ENCODE measurements around the gene TK2.

TK2 gene

GRCh38 chr16:66587881-66588600, 38.1 kb upstream of the TK2 start:
- no peaks in the 10 kb centered on the region for H3K9me3 ChIP-seq (ENCODE audit: insufficient read depth, low read depth, low read length)
- H3K79me2 ChIP-seq (ENCODE audit: insufficient read depth, low read length), result no peaks in the 10 kb centered on the region
- H3K4me2 ChIP-seq (ENCODE audit: low read depth, low read length, poor library complexity, severe bottlenecking), result no peak overlapping the region
- H3K9ac ChIP-seq (ENCODE audit: low read depth, low read length, poor library complexity, severe bottlenecking), result peak overlapping the region; percentile 23
- no peaks in the 10 kb centered on the region for H3K27me3 ChIP-seq (ENCODE audit: insufficient read depth, low read length, poor library complexity, severe bottlenecking)
- H2AFZ ChIP-seq (ENCODE audit: low read length), result no peak overlapping the region
- TF ChIP-seq CTCF (conservative IDR thresholded peaks at IDR 0.05; ENCODE audit: low read length) (no peak), EZH2phosphoT487 (IDR thresholded peaks at IDR 0.05; ENCODE audit: borderline replicate concordance) (no peak)
- H3K9me2 ChIP-seq (replicated peaks; ENCODE audit: low read depth, low read length), result no peaks in the 10 kb centered on the region
- H3F3A ChIP-seq (ENCODE audit: low read depth), result no peaks in the 10 kb centered on the region
- H3K36me3 ChIP-seq (ENCODE audit: insufficient read depth, low read length), result no peaks in the 10 kb centered on the region
- no peaks in the 10 kb centered on the region for H4K20me1 ChIP-seq (ENCODE audit: insufficient read depth, low read length, poor library complexity, severe bottlenecking)
- peaks cover 16% of the 10 kb centered on the region for H3K4me1 ChIP-seq (ENCODE audit: insufficient read depth, low read length, poor library complexity, severe bottlenecking)
- H3K4me3 ChIP-seq (ENCODE audit: low read length, poor library complexity, severe bottlenecking), result no peak overlapping the region

- Histone ChIP-seq H3K4me2 (ENCODE audit: low read depth, low read length, poor library complexity, severe bottlenecking) (no peak overlapping the region), H3K9ac (ENCODE audit: low read depth, low read length, poor library complexity, severe bottlenecking) (no peak overlapping the region), H3K9me3 (ENCODE audit: insufficient read depth, low read depth, low read length) (no peaks in the 10 kb centered on the region), H3K9me2 (replicated peaks; ENCODE audit: low read depth, low read length) (no peaks in the 10 kb centered on the region), H3K36me3 (ENCODE audit: insufficient read depth, low read length) (no peaks in the 10 kb centered on the region), H3F3A (ENCODE audit: low read depth) (no peaks in the 10 kb centered on the region), H3K27me3 (ENCODE audit: insufficient read depth, low read length, poor library complexity, severe bottlenecking) (no peaks in the 10 kb centered on the region), H3K79me2 (ENCODE audit: insufficient read depth, low read length) (no peaks in the 10 kb centered on the region), H3K4me1 (ENCODE audit: insufficient read depth, low read length, poor library complexity, severe bottlenecking) (peaks cover 16% of the 10 kb centered on the region), H4K20me1 (ENCODE audit: insufficient read depth, low read length, poor library complexity, severe bottlenecking) (no peaks in the 10 kb centered on the region), H3K4me3 (ENCODE audit: low read length, poor library complexity, severe bottlenecking) (no peak overlapping the region), H2AFZ (ENCODE audit: low read length) (no peak overlapping the region)
- TF ChIP-seq EZH2phosphoT487 (IDR thresholded peaks at IDR 0.05; ENCODE audit: borderline replicate concordance) (no peak), CTCF (conservative IDR thresholded peaks at IDR 0.05; ENCODE audit: low read length) (no peak)
These were observed 35.7 kb upstream of the TK2 start for GRCh38 chr16:66585481-66586239.

DNA sequence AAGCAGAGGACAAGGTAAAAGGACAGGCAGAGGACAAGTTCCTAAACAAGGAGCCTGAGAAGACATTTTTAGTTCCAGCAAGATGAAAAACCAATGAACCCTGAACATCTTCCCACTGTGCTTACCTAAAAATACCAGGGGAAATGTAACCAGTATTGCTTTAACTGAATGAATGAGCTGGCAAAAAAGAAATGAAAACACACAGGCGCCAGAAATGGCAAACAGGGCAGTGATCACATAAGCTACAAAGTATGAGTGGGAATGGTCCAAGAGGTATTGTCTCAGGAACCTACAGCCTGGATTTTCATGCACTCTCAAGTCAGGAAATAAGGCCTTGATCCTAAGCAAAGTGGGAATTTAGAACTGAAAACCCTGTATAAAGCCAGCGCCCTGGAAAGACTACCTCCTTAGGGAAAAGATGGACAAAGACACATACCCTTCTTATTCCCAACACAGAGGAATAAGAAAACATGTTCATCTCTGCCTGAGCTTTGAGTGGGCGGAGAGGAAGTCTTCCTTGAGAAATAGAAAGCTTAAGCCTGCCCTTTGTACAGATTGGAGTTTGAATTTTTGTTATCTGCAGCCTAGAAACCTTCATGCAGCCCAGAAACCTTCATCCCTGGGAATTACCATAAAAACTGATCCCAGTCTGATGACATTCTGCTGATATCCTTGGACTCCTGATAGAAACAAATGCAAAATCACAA, 31.5 kb upstream of the TK2 start:
- no peaks in the 10 kb centered on the region for H3K79me2 ChIP-seq (ENCODE audit: insufficient read depth, low read length)
- H3K27me3 ChIP-seq (ENCODE audit: insufficient read depth, low read length, poor library complexity, severe bottlenecking), result no peaks in the 10 kb centered on the region
- no peak overlapping the region for H3K4me3 ChIP-seq (ENCODE audit: low read length, poor library complexity, severe bottlenecking)
- H3K9me3 ChIP-seq (ENCODE audit: insufficient read depth, low read depth, low read length), result no peaks in the 10 kb centered on the region
- H4K20me1 ChIP-seq (ENCODE audit: insufficient read depth, low read length, poor library complexity, severe bottlenecking), result no peaks in the 10 kb centered on the region
- TF ChIP-seq CTCF (conservative IDR thresholded peaks at IDR 0.05; ENCODE audit: low read length), result no peak
- peaks cover 20% of the 10 kb centered on the region for H3K4me1 ChIP-seq (ENCODE audit: insufficient read depth, low read length, poor library complexity, severe bottlenecking)
- H3K36me3 ChIP-seq (ENCODE audit: insufficient read depth, low read length), result no peaks in the 10 kb centered on the region
- no peak overlapping the region for H3K4me2 ChIP-seq (ENCODE audit: low read depth, low read length, poor library complexity, severe bottlenecking)
- H3F3A ChIP-seq (ENCODE audit: low read depth), result no peaks in the 10 kb centered on the region
- H3K9ac ChIP-seq (ENCODE audit: low read depth, low read length, poor library complexity, severe bottlenecking), result no peak overlapping the region
- no peaks in the 10 kb centered on the region for H3K9me2 ChIP-seq (replicated peaks; ENCODE audit: low read depth, low read length)
- no peak overlapping the region for H2AFZ ChIP-seq (ENCODE audit: low read length)

Data from Loucy (cell line).